ENCODE data around the gene PTGDS. TPM values are rescaled to one million over a fixed set of nuclear protein-coding genes. Genes with fewer than 3 reads are reported as not detected.

The PTGDS gene
- total RNA-seq, 2 experiments from 2014 or later, result not detected

GRCh38 chr9:136972335-136972734 lies 5.0 kb upstream of the PTGDS start:
- ChIA-PET POLR2A (no interaction called here), CTCF (interaction anchor here (0.8 to 1.1 kb wide), 2 partner anchors 27 to 92 kb away, joined by 3 to 4 read pairs; partner anchors contain the start of gene C8G)
- Mint-ChIP-seq H3K4me3 (no peak overlapping the region), H3K27ac (no peak overlapping the region), H3K4me1 (ENCODE audit: low read depth) (peaks cover 17% of the 10 kb centered on the region), H3K36me3 (no peaks in the 10 kb centered on the region), H3K27me3 (no peaks in the 10 kb centered on the region), H3K9me3 (no peaks in the 10 kb centered on the region)
- intact Hi-C loops (cut with micrococcal nuclease), result no loop called here
- DNase-seq, result no peak

DNA sequence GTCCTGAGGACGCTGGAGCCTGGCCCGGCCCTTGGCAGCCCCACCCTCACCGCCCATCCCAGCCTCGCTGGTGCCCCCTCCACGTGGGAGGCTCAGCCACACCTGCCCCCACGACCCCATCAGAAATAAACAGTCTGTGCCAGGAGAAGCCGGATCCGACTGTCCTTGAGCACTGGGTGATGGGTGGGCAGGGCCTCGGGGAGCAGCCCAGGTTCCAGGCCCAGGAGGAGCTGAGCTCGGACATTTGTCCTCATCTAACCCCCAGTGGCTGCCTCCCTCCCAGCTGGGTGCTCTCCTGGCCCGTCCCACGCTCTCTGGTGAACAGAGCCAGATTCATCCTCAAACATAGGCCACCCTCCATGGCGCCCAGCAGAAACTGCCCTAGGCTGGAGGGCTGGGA lies 4.6 kb upstream of the PTGDS start:
- no peaks in the 10 kb centered on the region for H3K9me3 Mint-ChIP-seq

GRCh38 chr9:136973618-136974617 lies 3.4 kb upstream of the PTGDS start:
- POLR2A ChIA-PET, result interaction anchor here (1.1 kb wide), 1 partner anchor 12 kb away, joined by 3 read pairs; no protein-coding TSS in a partner anchor
- DNase-seq, result no peak
- H3K27me3 Mint-ChIP-seq, result no peaks in the 10 kb centered on the region
- CTCF ChIA-PET, result interaction anchor here (1.1 to 3.8 kb wide), 5 partner anchors 26 to 61 kb away, joined by 3 to 31 read pairs (median 13); partner anchors contain the start of genes ABCA2 and C8G
- H3K36me3 Mint-ChIP-seq, result no peaks in the 10 kb centered on the region
- intact Hi-C loops (cut with micrococcal nuclease), result no loop called here
- H3K4me3 Mint-ChIP-seq, result no peak overlapping the region
- H3K27ac Mint-ChIP-seq, result no peak overlapping the region
- H3K4me1 Mint-ChIP-seq (ENCODE audit: low read depth), result peaks cover 17% of the 10 kb centered on the region
- H3K9me3 Mint-ChIP-seq, result no peaks in the 10 kb centered on the region

More for the DNA sequence above, 4.6 kb upstream of the PTGDS start:
- ChIA-PET POLR2A (no interaction called here), CTCF (interaction anchor here (0.8 to 1.1 kb wide), 2 partner anchors 27 to 91 kb away, joined by 3 to 4 read pairs; partner anchors contain the start of gene C8G)
- Mint-ChIP-seq H3K4me1 (ENCODE audit: low read depth) (peaks cover 17% of the 10 kb centered on the region), H3K27me3 (no peaks in the 10 kb centered on the region), H3K36me3 (no peaks in the 10 kb centered on the region), H3K4me3 (no peak overlapping the region), H3K27ac (no peak overlapping the region)
- no peak for DNase-seq
- intact Hi-C loops (cut with micrococcal nuclease), result no loop called here

GRCh38 chr9:136974817-136975535 lies 2.3 kb upstream of the PTGDS start:
- ChIA-PET POLR2A (interaction anchor here (0.6 to 1.1 kb wide), 4 partner anchors 13 to 160 kb away, joined by 3 read pairs; partner anchors contain the start of gene PAXX), CTCF (interaction anchor here (0.9 to 3.8 kb wide), 12 partner anchors 10 to 132 kb away, joined by 3 to 31 read pairs (median 5); partner anchors contain the start of genes ABCA2, AJM1, C8G and CLIC3)
- intact Hi-C loops (cut with micrococcal nuclease), result no loop called here
- Mint-ChIP-seq H3K4me3 (peak overlapping the region; percentile 23), H3K36me3 (no peaks in the 10 kb centered on the region), H3K27me3 (no peaks in the 10 kb centered on the region), H3K9me3 (no peaks in the 10 kb centered on the region), H3K27ac (no peak overlapping the region), H3K4me1 (ENCODE audit: low read depth) (peaks cover 17% of the 10 kb centered on the region)
- DNase-seq, result peak; percentile 40

GRCh38 chr9:136975644-136976043 lies 1.7 kb upstream of the PTGDS start:
- peak overlapping the region; percentile 23 for H3K4me3 Mint-ChIP-seq
- peaks cover 17% of the 10 kb centered on the region for H3K4me1 Mint-ChIP-seq (ENCODE audit: low read depth)
- H3K27me3 Mint-ChIP-seq, result no peaks in the 10 kb centered on the region
- DNase-seq, result peak; percentile 66
- H3K9me3 Mint-ChIP-seq, result no peaks in the 10 kb centered on the region
- ChIA-PET POLR2A (interaction anchor here (0.9 kb wide), 1 partner anchor 60 kb away, joined by 3 read pairs; no protein-coding TSS in a partner anchor), CTCF (interaction anchor here (0.8 to 3.8 kb wide), 13 partner anchors 10 to 188 kb away, joined by 3 to 31 read pairs (median 4); partner anchors contain the start of genes ABCA2, AJM1, CLIC3 and PAXX)
- intact Hi-C loops (cut with micrococcal nuclease), result no loop called here
- H3K27ac Mint-ChIP-seq, result no peak overlapping the region
- no peaks in the 10 kb centered on the region for H3K36me3 Mint-ChIP-seq

- H3K9me3 Mint-ChIP-seq, result no peaks in the 10 kb centered on the region
- H3K36me3 Mint-ChIP-seq, result no peaks in the 10 kb centered on the region
- H3K27ac Mint-ChIP-seq, result no peak overlapping the region
- H3K4me3 Mint-ChIP-seq, result no peak overlapping the region
- DNase-seq, result no peak
- POLR2A ChIA-PET, result interaction anchor here (1.0 kb wide), 1 partner anchor 15 kb away, joined by 3 read pairs; the partner anchor contains the start of gene PAXX
- intact Hi-C loops (cut with micrococcal nuclease), result loop anchor here (1.0 kb wide), 1 partner anchor 15 kb away; the partner anchor contains the start of gene PAXX
- peaks cover 17% of the 10 kb centered on the region for H3K4me1 Mint-ChIP-seq (ENCODE audit: low read depth)
- H3K27me3 Mint-ChIP-seq, result peaks cover 1% of the 10 kb centered on the region
- CTCF ChIA-PET, result interaction anchor here (0.9 to 1.4 kb wide), 2 partner anchors 52 to 135 kb away, joined by 3 to 5 read pairs; partner anchors contain the start of gene AJM1
Measured at GRCh38 chr9:136977649-136978072, 357 bp downstream of the PTGDS start.

DNA sequence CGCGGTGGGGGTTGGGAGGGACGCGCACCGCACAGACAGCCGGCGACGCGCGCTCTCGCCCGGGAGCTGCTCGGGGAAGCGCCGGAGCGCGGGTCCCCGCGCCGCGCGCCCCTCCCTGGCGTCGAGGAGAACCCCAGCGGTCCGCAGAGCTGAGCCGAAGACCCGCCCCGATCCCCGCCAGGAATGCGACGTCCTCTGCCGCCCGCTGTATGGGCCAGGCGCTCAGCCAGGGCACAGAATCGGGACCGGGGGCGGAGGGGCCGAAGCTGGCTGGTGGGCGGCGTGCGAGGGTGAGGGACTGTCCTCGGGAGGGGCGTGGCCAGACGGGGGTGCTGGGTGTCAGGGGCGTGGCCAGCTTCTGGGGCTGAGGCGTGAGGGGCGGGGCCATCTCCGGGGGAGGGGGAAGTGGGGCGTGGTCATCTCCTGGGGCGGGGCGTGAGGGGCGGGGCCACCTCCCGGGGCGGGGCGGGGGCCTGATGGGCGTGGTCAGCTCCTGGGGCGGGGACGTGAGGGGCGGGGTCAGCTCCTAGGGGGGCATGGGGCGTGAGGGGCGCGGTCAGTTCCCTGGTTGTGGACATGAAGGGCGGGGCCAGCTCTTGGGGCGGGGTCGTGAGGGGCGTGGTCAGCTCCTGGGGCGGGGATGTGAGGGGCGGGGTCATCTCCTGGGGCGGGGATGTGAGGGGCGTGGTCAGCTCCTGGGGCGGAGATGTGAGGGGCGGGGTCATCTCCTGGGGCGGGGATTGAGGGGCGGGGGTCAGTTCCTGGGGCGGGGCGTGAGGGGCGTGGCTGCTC lies 965 bp downstream of the PTGDS start:
- POLR2A ChIA-PET, result interaction anchor here (1.0 kb wide), 1 partner anchor 14 kb away, joined by 3 read pairs; the partner anchor contains the start of gene PAXX
- Mint-ChIP-seq H3K4me3 (no peak overlapping the region), H3K27me3 (peaks cover 1% of the 10 kb centered on the region), H3K4me1 (ENCODE audit: low read depth) (peaks cover 17% of the 10 kb centered on the region), H3K27ac (no peak overlapping the region), H3K36me3 (no peaks in the 10 kb centered on the region), H3K9me3 (no peaks in the 10 kb centered on the region)
- intact Hi-C loops (cut with micrococcal nuclease), result loop anchor here (1.0 kb wide), 1 partner anchor 14 kb away; the partner anchor contains the start of gene PAXX
- DNase-seq, result peak; percentile 77
- CTCF ChIA-PET, result interaction anchor here (0.9 to 1.4 kb wide), 2 partner anchors 51 to 136 kb away, joined by 3 to 5 read pairs; partner anchors contain the start of gene AJM1

GRCh38 chr9:136978865-136979544 lies 1.7 kb downstream of the PTGDS start:
- Mint-ChIP-seq H3K36me3 (no peaks in the 10 kb centered on the region), H3K4me1 (ENCODE audit: low read depth) (peaks cover 19% of the 10 kb centered on the region), H3K4me3 (no peak overlapping the region), H3K27me3 (peaks cover 6% of the 10 kb centered on the region), H3K9me3 (no peaks in the 10 kb centered on the region), H3K27ac (no peak overlapping the region)
- CTCF ChIA-PET, result interaction anchor here (1.4 kb wide), 1 partner anchor 137 kb away, joined by 3 read pairs; the partner anchor contains the start of gene AJM1
- POLR2A ChIA-PET, result no interaction called here
- intact Hi-C loops (cut with micrococcal nuclease), result loop anchor here (1.0 kb wide), 1 partner anchor 13 kb away; the partner anchor contains the start of gene PAXX
- DNase-seq, result no peak

DNA sequence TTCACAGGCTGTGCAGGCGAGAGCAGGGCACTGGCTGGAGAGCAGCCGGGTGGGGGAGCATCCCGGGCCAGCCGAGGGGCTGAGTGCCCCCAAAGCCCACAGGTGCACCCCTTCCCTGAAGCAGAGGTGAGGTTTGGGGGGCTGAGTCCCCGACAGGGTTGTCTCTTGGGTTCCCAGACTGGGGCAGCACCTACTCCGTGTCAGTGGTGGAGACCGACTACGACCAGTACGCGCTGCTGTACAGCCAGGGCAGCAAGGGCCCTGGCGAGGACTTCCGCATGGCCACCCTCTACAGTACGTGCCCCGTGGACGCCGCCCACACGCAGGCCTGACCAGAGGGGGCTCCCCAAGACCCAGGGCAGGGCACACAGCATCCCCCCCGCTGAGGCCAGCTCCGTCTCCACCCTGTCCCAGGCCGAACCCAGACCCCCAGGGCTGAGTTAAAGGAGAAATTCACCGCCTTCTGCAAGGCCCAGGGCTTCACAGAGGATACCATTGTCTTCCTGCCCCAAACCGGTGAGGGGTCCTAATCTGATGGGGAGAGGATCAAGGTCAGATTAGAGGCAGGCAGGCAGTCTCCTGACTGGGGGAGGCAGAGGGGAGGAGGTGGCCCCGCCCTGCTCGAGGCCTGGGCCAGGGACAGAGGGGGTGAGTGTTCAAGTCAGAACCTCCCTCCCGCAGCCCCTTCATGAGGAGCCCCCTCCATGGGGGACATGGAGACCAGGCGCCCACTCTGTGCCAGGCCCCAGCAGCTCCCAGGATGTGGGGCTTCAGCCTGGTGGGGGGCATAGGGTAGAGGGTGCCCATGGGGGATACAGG lies 2.7 kb downstream of the PTGDS start:
- no peak overlapping the region for H3K4me3 Mint-ChIP-seq
- H3K27ac Mint-ChIP-seq, result no peak overlapping the region
- intact Hi-C loops (cut with micrococcal nuclease), result no loop called here
- no peaks in the 10 kb centered on the region for H3K36me3 Mint-ChIP-seq
- ChIA-PET CTCF (no interaction called here), POLR2A (no interaction called here)
- no peak for DNase-seq
- H3K9me3 Mint-ChIP-seq, result no peaks in the 10 kb centered on the region
- peaks cover 7% of the 10 kb centered on the region for H3K27me3 Mint-ChIP-seq
- H3K4me1 Mint-ChIP-seq (ENCODE audit: low read depth), result peaks cover 16% of the 10 kb centered on the region

Measured in activated CD4-positive, alpha-beta memory T cell treated with anti-CD3 and anti-CD28 coated beads for 36 hours (primary cell).